T-helper 22 cell (primary cell): ENCODE data around the gene CDH19.

Experiments
- DNase-seq: peaks from one replicate; pipeline ENCODE4 v3.0.0-alpha.2; 2020; ENCODE audit warnings: low read depth

CDH19 gene

DNA sequence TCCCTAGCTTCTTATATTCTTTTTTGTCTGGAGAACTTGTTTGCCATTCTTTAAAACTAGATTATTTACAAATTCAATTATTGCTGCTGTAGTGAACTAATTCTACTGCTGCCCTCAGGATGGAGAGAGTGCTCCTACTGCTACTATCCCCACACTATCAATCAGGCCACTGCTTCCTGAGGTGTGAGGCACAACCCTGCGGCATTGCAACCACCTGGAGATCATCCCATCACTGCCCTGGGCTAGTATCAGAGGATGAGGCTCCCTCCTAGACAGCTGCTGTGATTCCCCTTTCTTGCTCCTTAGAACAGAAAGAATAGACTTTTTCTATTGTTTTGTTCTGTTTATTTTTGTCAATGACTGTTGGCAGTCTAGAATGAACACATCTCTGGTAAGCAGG, 146.6 kb downstream of the CDH19 start:
- DNase-seq = no peak
